GDM1 (cell line): ENCODE data around the gene RASGRF2.

Source experiments
- DNase-seq: peaks from one replicate; lab custom pipeline; 2025; lab: John Stamatoyannopoulos, UW

The RASGRF2 gene

DNA sequence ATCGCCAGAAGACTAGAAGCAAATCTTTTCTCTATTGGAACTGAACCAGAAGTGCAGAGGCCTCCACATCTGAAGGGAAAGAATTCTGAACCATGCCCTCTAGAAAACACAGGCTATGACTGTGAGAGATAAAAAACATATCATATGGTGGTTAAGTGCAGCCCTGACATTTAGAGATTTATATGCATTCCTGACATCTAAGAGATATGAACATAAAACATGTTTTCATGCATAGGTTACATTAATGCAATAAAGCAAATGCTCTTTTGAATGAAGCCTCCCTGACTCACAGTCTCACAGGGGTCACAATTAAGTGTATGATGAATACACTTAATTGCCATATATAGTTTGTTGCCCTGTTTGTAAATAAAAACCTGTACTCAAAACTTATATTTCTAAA is 244.0 kb downstream of the RASGRF2 start:
- no peak for DNase-seq

DNA sequence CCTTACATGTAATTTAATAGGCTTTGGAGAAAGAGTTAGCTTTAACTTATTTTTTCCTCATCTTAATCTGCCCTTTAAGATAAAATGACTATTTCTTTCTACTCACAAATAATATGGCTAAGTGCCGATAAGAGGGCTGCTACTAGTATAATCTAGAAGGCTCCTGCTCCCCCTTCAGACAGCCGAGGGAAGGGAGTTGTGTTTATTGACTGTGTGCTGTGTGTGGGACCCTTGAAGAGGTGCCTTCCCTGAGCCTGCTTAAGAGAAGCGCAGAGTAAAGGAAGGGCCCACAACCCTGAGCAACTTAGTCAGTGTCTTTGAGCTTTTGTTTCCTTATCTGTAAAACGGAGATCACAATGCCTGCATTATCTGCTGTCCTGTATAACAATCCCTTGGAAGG is 244.9 kb downstream of the RASGRF2 start:
- no peak for DNase-seq

DNA sequence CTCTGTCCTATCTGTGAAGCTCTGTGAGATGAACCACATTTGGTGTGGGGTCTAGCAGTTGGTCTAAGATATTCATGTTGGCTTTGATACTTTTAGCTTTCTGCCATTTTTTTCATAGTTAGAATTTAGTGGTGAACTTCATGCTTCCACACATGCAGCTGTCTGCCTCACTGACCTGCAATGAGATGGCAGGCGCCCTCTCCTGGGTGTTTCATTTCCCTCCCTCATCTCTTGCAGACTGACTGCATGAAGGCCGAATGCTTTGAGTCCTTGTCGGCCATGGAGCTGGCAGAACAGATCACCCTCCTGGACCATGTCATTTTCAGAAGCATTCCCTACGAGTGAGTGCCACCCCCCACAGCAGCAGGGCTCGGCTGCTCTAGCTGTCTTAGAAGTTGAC is 246.8 kb downstream of the RASGRF2 start:
- DNase-seq: no peak

DNA sequence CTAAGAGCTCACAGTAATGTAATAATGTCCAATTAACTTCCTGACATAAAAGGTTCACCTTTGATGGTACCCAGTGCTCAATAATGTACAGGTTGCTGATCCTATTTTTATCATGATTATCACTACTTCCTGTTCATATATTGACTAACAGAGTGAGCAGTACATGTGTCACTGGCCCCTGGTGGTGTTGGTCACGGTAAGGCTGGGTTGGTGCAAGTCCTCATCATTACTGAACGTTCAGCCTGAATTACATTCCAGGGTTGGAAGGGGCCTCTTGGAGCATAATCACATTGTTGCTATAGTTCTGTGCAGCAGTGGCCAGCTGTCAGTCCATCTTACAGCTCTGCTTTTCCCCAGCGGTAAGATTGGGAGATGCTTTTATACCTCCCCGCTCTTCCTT is 248.7 kb downstream of the RASGRF2 start:
- DNase-seq: no peak

DNA sequence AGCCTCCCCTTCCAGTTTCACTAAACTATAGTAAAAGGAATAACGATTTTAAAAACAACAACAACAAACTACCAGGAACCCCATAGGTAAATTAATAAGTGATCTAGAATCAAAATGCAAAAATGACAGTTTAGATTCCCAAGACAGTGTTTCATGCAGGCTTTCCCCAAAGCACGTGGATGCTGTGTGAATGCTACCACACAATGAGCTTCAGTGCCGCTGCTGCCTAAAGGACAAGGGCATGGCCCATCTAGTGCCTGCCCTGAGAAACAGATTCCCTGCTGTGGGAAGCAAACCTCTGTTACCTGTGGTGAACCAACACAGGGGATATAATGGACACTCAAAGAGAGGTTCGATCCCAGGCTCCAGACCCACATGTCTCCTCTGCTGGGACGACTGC is 249.2 kb downstream of the RASGRF2 start:
- no peak for DNase-seq

DNA sequence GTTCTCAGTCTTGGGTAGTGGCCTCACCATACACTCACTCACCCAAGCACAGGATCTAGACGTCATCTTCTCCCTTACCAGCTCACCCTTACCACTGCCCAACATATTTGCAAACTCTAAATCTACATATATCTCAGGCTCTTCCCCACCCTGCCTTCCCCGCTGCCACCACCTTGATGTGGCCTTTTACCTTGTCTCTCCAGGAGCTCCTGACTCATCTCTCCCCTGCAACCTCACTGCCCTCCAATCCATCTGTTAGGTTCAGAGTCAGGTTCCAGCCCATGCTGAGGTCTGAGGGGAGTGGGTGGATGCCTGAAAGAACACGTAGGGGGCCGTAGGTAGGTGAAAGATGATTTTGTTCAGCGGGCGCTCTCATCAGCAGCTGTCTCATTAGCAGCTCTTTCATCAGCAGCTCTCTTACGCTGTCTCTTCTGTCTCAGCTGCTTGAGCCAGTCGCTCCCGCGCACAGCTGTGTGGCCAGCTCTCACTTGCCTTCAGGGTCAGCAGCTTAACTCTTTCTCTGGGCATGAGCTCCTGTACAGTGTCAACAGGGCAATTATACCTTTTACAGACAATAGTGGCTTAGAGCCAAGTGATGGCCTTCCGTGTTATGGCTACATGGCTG is 249.8 kb downstream of the RASGRF2 start:
- no peak for DNase-seq

DNA sequence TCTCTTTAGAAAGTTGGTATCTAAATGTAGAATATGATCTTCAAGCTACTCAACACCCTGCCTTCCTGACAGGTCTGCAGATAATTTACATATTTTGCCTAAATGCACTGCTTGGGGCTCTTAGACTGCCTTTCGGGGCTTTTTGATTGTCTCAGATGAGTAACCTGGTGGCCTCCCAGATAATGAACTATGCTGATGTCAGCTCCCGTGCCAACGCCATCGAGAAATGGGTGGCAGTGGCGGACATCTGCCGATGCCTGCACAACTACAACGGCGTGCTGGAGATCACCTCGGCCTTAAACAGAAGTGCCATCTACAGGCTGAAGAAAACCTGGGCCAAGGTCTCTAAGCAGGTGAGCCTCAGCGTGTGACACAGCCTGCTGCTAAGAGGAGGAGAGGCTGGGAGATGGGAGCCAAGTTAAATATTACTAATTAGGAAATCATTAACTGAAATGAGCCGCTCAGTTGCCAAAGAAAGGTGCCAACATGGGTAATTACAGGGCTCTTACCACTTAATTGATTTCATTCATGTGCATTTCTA is 252.1 kb downstream of the RASGRF2 start:
- DNase-seq: no peak

DNA sequence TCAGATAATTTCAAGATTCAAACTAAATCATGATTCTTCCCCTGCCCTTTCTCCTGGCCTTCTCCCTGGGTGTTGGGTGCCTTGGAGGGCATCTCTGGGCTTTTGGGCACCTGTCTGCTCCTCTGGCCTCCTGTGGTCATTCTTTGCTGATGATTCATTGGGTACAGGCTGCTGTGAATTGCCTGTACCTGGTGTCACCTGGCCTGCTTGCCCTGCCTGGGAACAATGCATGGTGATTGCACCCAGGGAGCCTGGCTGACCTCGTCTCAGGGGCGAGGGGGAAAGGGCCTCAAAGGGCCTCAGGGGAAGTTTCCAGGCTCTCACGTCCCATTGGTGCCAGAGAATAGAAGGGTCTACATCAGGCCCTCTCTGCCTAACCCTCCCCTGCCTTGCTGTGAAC is 252.9 kb downstream of the RASGRF2 start:
- no peak for DNase-seq

DNA sequence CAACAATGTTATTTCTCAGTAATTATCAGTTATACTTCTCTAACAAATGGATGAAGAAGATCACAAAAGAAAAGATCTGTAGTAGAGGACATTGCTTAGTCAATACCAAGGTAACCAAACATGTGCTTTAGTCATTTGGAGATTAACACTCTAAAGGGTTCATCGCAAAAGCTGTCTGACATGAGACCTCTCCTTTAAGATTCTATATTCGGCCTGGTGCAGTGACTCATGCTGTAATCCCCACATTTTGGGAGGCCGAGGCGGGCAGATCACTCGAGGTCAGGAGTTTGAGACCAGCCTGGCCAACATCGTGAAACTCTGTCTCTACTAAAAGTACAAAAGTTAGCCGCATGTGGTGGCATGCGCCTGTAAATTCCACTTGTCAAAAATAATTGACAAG is 254.7 kb downstream of the RASGRF2 start:
- DNase-seq: no peak

DNA sequence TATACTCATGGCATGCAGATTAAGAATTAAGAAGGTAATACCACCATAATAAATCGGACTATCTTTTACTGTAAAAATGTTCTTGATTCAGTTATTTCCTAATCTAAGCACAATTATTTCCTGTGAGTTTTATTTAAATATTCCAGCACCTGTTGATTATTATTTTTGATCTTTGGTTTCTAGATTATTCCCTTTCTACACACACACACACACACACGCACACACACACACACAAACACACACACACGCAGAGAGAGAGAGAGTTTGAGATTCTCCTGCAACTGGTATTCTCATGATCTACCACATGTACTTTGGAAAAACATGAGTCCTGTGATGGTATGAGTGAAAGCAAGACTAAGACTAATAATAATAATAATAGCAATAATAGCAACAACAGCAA is 256.0 kb downstream of the RASGRF2 start:
- no peak for DNase-seq

DNA sequence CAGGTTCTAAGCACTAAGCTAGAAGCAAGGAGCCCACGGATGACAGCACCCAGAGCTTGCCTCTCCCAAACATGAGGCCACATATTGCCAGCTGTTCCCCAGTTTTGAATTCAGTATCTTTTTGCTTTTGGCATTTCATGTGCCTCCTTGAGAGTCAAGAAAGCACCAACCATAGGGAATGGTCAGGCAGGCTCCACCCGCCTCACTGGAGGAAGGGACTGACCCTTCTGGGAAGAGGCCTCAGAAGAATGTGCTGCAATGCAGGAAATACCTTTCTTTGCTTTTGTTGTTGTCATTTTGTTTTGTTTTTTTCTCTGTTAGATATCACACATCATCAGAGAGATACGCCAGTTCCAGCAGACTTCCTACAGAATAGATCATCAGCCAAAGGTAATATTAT is 259.2 kb downstream of the RASGRF2 start:
- DNase-seq: no peak

DNA sequence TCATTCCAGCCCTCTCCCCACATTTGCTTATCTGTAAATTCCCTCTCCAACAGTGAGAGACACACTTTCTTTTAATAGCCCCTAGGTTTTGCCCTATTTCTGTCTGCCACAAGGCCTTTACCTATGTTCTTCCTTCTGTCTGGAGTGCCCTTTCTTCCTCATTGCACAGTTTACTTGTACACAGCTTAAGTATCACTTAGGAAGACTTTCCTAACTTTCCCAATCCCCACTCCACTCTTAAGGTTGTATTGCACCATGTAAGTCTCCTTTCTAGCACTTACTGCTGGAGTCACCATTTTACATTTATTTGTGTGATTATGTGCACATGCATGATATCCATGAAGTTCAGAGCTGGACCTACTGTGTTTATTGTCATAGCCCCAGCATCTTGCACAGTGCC is 262.1 kb downstream of the RASGRF2 start:
- no peak for DNase-seq

DNA sequence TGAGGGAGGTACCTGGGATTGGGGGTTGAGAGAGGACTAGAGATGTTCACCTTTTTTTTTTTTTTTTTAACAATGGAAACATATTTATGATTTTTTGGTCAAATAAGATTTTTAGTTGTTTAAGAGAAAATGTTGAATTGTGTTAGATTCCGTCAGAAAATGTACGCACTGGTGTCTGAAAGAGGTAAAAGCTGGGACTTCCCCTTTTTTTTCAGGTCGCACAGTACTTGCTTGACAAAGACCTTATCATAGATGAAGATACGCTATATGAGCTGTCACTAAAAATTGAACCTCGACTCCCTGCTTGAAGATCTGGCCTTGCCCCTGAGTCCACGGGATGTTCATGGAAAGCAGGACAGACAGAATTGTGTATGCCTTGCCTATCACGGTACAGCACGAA is 265.3 kb downstream of the RASGRF2 start:
- DNase-seq: no peak

DNA sequence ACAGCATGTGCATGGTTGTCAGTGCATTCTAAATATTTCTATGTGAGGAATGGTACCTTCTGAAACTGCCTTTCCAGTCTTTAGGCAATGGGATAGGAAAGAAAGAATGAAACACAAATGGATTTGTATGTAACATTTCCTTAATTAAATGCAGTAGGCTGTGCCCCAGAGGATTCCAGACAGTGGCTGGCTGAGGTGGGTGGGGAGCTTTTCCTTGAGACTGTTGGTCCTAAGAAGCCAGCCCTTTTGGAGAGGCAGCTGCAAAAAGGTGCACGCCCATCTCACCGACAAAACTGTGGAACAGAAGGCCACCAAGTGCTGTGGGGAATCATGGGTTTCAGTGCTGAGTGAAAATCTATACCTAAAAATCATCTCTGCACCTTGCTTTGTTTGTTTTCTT is 266.1 kb downstream of the RASGRF2 start:
- DNase-seq: no peak

DNA sequence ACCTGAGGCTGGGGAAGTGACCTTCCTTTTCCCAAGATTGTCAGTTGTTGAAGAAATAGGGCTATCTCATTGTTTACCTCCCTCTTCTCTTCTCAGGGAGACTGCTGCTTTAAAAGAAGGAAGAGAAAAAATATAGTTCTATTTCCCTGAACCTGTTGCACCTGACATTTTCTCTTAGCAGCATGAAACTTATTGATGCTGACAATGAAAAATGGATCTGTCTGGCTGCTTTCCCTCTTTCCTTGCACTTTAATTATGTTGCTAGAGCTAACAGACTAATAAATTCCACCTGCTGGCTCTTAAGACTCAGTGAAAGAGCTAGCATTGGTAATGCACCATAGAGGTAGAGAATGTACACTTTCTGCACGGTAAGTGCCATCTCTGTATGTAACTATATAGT is 266.8 kb downstream of the RASGRF2 start:
- no peak for DNase-seq

DNA sequence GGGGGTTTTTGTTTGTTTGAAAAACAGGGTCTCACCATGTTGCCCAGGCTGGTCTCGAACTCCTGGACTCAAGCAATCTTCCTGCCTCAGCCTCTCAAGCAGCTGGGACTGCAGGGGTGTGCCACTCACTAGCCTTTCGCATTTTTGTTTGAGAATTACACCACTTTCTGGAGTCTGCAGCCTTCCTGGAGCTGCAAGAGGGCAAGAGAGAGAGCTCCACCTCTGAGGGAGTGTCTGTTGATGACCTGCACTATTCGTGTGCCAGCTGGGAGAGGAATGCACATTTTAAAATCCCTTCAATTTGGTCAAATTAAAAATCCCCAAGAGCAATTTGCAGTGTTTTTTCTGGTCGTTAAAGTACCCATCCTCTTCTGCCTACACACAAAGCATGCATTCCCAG is 267.9 kb downstream of the RASGRF2 start:
- no peak for DNase-seq

DNA sequence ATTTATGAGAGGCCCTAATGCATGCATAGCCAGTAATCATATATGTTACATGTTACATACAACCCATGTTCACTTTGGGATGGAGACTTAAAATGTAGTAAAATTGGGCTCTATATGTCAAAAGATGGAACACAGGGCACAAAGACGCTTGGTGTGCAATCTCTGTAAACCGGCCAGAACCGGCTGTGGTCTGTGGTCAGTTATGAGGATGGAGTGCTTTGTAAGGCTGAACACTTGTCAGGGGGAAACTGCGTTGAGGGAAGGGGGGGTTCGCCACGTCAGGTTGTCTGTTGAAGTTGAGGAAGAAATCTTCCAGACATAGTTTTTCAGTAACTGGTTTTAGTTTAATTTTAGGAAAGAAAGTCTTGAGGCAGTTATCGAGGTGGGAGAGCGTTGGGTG is 270.3 kb downstream of the RASGRF2 start:
- no peak for DNase-seq

DNA sequence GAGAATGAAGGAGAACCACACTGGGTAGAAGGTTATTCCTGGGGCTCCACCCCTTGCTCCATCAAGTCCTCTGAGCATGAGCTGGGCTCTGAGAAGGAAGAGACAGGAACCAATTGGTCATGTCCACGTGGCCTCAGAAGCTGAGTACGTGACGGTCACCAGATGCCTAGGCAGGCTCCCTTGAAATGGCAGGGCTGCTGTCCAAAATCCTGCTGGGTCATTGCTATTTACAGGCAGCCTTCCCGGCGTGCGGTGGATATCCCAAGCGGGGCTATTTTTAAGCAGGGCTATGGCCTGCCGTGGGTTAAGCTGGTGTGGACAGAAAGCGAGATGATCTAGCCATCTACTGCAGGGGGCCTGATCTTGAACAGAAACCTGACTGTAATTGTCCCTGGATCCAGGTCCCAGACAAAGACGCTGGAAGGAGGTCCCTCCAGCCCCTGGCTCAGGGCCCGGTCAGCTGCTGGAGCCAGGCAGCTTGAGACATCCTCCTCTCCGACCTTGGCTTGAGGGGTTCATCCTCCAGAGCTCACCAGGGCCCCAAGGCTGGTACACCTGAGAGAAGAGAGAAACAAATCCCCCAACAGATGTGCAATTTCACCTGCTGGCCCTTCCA is 272.4 kb downstream of the RASGRF2 start:
- no peak for DNase-seq

DNA sequence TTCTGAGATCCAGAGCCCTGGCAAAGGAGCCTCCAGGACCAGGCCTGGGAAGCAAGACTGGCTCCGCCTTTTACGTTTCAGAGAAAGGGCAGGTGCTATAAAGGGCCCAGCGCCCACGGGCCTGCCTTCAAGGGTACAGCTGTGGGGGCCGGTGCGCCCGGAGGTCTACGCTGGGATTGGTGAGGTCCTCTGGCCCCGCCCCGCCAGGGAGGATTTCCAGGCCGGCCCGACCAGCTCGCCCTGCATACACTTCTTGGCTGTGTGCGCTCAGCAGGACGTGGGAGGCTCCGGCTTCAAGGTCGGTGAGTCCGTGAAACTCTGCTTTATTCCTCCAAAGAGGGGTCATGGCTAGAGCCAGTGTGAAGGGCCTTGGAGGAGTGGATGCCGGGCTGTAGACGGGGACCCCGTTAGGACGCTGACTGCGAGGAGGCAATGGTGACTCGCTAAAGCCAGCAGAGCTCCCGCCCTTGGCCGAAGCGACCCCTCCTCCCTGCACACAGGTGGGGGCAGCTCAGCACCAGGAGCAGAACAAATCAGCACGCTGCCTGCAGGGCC is 273.0 kb downstream of the RASGRF2 start, which contains the start of gene CKMT2:
Gene CKMT2 (plus strand): TSS at position 243 of the 555 bp plus-strand sequence. CDS start 17,811 bp downstream, outside the sequence.
- no peak for DNase-seq

DNA sequence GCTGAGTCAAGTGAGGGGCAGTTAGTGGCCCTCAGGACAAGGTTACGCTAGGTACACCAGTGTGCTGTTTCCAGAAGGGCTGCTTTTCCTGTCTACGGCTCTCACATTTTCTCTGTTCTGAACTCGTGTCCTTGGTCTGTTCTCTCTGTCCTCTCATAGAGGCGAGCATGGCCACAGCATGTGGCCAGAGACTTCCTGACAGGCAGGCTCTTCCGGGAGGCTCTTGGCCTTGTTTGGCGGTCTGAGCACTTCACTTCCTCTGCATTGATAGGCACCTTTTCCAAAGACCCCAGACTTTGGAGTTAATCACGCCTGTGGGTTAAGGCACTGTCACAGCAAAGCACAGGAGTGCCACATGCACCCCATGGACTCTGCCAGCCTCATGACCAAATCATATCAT is 274.1 kb downstream of the RASGRF2 start:
- DNase-seq: no peak

DNA sequence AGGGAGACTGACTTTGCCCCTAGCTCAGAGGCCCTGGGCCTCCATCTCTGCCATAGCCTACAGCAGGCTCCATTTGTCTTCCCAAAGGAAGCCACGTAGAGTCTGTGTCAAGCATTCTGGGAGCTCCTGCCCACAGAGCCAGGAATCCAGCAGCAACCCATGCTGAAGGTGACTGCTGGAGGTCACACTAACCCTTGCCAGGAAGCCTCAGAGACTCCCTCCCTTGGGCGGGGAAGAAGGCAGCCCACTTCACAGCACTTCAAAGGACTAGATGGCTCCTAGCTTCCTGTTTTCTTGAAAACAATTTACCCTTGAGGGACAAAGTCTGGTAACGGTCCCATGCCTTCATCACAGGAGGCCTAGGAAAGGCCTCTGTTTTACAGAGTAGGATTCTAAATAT is 274.6 kb downstream of the RASGRF2 start:
- no peak for DNase-seq

DNA sequence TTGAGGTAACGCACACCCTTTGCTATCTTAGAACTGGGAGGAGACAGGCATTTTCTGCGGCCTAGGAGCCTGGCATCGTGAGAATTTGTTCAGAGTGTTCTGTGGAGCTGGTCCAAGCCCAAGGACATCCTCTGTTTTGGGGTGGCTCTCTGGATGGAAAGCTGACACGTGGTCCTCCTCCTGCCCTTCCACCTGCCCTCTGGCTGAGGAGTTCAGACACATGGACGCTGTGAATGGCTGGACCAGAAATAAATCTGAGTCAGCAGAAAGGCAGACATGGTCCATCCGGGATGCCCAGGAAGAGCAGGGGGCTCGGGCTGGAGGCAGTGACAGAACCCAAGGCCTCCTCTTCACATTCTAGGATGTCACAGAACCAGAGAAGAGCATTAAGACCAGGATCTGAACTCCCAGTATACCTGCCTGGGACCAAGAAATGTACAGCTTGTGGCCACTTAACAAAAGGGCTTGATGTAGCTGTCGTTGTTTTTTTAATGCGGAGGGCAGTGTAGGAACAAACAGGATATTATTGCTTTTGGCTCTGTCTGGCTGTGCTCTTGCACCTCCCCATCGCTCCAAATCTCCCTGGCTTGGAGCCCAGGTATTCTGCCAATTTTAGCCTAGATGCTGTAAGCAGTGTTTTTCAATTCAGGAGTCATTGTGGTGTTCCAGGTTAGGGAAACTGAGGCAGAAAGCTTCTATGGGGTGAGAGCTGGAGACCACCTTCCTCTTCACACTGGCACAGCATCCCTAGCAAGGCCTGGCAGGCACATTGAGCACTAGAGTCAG is 275.3 kb downstream of the RASGRF2 start:
- no peak for DNase-seq

DNA sequence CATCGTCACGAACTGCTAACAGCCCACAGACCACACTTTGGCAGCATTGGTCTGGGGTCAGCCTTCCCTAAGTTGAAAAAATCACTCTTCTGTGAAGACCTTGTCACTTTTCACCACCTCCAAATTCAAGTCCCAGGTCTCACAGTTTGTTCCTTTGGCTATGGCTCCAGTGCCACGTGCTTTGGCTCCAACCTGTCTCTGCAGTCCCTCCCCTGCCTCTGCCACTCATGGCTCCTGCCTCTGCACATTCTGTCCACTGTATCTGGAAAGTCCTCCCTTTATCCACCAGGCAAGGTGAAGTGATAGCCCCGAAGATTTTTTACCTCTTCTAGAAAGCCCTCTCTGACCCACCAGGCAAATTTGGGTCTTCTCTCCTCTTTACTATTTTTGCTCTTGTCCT is 278.3 kb downstream of the RASGRF2 start:
- no peak for DNase-seq
